DMS53 treated with DMSO at 0.1 percent for 48 hours (cell line): Measurements from ENCODE around the gene ACBD6.

ENCODE experiments used
- DNase-seq: peaks from one replicate; lab custom pipeline; 2025; ENCODE audit not compliant: unreplicated experiment; lab: John Stamatoyannopoulos, UW

Gene ACBD6

DNA sequence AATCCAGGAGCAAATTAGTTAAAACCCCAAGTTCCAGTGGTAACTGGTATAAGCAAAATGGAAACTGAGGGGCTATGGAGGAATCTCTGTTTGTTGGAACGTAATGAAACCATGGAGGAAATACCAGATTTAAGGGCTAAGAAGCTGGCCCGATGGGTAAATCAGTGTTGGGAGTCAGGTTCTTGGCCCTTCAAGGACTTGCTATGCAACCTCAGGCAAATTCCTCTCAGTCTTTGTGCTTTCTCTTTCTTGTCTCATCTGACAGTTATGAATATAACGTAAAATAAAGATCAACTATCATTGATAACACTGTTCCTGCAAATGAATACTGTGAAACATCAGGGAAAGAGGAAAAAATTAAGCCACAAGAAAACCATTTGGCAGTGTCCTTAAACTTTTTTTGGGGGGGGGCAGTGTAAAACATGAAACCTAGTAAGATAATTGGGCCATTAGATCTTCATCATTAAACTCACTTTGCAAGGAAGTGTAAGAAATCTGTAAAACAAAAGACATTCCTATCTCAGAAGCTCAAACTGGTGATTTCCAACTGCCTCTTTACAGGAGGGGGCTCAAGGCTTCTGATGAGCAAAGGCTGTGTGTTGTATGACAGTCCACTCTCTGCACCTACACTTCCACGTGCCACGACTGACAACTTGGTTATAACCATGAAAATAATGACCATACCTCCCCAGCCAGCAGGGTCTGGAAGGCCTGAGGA, 224.7 kb downstream of the ACBD6 start:
- DNase-seq: no peak

- no peak for DNase-seq
Observed at GRCh38 chr1:180275726-180276125, 226.7 kb downstream of the ACBD6 start.

DNA sequence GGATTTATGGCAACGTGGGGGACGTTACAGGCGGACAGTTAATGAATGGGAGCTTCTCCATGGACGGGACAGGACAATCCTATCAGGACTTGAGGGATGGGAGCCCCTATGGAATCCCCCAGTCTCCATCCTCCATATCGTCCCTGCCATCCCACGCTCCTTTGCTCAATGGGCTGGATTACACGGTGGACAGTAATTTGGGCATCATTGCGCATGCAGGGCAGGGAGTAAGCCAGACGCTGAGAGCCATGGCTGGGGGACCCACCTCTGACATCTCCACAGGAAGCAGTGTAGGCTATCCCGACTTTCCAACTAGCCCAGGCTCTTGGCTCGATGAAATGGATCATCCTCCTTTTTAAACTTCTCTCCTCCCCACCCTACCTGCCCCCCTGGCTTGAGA, 228.2 kb downstream of the ACBD6 start:
- DNase-seq: no peak

DNA sequence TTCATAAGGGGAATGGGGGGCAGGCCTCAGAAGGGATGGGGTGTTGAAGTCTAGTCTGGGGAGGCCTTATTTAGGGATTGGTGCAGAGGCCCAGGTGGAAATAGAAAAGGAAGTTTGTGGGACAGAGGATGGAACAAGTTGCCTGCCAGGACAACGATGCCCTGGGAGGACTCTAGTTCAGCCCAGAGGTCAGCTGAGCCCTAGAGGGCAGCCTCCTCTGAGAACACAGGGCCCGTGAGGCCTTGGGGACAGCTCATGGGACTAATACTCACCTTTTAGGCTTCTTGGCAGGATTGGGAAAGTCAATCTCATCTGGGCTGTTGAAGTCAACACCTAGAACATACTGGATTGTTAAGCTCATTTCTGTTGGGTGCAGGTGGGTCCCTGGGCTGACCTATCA, 229.3 kb downstream of the ACBD6 start:
- DNase-seq: no peak

DNA sequence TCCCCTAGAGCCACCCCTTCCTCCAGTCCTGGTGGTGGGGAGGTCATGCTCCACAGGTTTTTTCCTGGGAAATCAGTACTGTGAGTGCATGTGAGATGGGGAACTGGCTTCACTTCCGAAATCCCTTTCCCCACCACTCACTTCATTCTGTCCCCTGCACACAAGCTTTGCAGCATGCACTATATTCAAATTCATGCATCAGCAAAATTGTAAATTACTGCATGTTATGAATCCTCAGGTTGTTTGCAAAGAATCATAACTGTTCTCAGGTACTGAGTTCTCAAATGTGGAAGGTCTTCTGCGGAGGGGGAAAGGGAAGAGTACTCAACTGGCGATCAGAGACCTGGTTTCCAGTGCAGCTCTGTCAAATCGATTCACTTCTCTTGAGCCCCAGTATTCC, 230.0 kb downstream of the ACBD6 start:
- DNase-seq: no peak

DNA sequence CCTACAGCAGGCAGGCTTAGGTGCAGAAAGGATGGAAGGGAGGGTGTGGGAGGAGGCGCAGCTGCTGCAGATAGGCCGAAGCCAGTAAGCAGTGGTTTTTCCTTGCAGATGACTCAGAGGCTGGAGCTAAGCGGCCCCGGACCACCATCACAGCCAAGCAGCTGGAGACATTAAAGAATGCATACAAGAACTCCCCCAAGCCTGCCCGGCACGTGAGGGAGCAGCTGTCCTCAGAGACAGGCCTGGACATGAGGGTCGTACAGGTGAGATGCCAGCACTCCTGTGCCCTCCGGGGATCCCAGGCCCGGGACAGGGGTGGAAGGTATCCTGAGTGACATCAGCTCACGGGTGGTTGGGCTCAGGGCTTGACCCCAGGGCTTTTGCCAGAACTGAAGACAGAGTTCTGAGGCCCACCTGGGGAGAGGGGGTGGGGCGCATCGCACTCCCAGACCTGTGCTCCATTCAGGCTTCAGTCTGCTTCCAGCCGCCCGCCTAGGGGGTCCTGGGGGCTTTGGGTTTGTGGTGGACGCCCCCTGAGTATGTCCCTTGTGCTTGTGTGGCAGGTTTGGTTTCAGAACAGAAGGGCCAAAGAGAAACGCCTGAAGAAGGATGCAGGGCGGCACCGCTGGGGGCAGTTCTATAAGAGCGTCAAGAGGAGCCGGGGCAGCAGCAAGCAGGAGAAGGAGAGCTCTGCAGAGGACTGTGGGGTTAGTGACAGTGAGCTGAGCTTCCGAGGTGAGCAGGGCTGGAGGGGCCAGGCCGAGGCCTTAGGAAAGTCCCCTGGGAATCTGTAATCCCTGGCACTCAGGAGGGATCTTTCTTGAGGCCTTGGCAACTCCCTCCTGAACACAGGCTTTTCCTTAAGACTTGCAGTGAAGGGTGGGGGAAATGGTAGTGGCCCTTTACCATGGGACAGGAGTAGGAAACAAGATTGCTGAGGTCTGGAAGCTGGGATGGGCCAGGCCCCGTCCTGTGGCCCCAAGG, 230.8 kb downstream of the ACBD6 start:
- DNase-seq: no peak

DNA sequence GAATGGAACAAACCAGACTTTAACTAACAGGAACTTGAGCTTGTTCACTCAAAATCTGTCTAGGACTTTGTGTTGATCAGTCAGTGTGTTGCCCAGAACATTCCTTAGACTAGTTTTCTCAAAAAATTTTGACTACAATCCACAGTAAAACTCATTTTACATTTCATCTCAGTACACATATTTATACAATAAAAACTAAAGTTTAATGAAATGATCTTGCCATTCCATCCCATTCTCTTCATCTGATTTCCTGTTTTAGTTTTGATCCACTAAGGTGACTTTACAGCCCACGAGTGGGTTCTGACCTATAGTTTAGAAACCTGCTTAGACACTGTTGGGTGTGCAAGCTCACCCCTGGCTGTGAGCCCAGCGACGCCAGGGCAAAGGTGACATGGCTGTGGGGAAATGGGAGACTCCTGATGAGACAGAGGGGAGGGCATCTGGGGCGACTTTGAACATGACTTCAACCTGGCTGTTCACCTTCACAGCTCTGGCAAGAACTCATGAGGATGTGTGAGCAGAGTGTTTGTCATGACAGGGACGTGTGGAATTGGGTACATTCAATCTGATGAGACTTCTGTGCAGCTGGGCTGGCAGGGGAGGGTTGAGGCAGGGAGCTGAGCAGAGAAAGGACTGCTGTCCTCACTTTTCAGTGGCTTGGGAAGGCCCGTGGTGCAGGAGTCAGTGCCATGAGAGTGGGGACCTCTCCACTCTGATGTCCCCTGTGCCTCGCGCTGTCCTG, 231.7 kb downstream of the ACBD6 start:
- no peak for DNase-seq

- DNase-seq: peak; percentile 19
Observed at GRCh38 chr1:180269645-180270529, 232.5 kb downstream of the ACBD6 start.

DNA sequence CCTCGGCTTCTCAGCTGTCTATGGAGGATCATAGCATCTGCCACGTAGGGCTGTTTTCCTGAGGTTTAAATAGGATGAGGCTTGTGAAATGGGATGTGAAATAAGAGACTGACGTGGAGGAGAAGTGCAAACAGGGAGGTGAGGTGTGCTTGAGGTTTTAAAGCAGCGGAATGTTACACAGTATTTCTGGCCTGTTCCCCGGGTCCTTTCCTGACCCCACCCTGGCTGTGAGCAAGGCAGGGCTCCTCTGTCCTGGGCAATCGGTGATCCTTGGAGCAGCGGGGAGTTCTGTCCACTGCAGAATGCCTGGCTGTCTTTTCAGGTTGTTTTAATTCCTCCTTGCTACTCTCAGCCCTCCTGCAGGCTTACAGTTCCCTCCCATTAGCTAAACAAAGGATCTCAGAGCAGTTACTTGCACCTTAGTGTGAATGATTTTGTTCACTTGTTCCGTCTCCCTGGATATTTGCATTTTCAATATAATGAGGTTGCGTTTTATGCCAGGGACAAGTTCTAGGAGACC, 233.8 kb downstream of the ACBD6 start:
- DNase-seq: no peak

- DNase-seq: no peak
Observed at GRCh38 chr1:180267761-180268555, 234.4 kb downstream of the ACBD6 start.

DNA sequence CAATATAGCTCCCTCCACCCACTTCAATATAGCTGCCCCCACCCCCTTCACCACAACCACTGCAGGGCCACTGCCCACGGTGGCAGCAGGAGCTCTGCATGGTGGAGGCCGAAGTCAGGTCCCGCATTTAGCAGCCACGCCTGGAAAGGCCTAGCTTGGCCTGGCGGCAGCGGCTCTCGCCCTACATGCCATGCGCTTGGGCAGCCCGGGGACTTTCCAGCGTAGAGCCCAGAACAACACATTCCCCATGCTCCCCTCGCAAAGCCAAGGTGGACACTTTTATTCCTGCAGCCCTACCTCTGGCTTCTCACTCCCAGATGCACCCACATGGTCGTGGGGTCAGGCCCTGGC, 235.2 kb downstream of the ACBD6 start:
- DNase-seq: no peak

GRCh38 chr1:180266275-180267210, 235.8 kb downstream of the ACBD6 start:
- DNase-seq: no peak

- DNase-seq: no peak
Observed at GRCh38 chr1:180265871-180266270, 236.5 kb downstream of the ACBD6 start.

DNA sequence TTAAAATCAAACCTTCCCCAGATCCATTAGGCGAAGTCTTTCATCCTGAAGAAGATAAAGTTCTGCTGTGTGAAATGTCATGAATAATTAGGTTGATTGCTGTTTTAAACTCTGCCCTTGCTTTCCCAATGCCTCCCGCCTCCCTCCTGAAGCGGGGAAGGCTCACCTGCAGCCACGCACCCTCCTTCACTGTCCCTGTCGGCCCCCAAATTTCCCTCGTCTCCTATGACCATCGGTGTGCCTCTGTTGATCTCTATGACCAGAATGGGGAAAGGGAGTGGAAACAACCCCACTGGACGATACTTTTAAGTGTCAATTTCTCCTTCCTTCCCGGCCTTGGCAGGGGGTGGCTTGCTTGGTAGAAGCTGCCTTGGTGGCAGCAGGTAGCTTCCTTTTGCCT, 237.2 kb downstream of the ACBD6 start:
- no peak for DNase-seq

GRCh38 chr1:180264595-180264994, 237.8 kb downstream of the ACBD6 start:
- no peak for DNase-seq

DNA sequence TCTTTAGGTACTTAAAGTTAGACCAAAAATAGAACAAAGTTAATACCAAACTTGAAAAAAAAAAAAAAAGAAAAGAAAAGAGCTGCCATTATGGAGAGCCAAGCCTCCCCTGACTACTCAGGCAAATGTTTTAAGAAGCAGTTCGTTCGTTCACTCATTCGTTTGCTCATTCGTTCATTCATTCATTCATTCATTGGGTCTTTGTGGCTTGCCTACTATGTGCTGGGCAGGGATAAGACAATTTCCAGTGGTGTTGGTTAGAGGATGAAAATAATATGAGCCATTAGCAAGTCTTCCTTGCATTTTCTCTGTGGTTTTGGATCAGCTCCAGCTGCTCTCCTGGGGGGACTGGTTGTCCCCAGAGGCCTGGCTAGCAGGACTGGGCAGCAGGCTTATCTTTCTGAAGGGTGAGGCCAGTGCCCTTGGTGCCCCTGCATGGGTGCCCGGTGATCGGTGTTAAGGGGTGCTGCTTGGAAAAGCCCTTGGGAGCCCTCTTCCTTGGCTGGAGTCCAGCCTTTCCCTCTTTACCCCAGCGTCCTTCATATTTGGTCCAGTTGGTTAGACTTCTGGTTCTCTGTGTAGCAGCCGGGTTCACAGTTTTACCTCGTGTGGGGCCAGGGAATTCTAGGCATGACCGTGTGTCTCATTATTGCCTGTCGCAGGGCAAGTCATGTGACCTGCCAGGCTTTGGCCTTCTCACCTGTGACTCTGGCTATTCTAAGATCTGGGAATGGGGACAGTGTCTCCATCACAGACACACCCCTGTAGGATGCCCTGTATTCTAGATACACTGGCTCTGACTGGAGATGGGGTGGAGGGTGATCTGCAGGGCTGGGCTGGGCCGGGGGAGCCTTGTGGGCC, 239.5 kb downstream of the ACBD6 start:
- DNase-seq: no peak

- no peak for DNase-seq
Observed at GRCh38 chr1:180261524-180262155, 240.7 kb downstream of the ACBD6 start.
